Colonic mucosa (tissue), 4 donors: ENCODE measurements around the gene KANK2. TPM values are rescaled to one million over a fixed set of nuclear protein-coding genes. Genes with fewer than 3 reads are reported as not detected.
A peak's percentile ranks its signal among the peaks of the same experiment; 100 is the strongest.
"Not testable (repeated sequence)": the region's sequence is repeated elsewhere in the genome, so short reads cannot be mapped to it uniquely, and the experiment has no call there.

Experiments
- DNase-seq: peaks from one replicate; pipeline ENCODE4 v3.0.0-alpha.2; 2020
- H3K27ac ChIP-seq: fragments of 200-600 bp; one replicate; pipeline ENCODE4 v1.8.0; 2021
- H3K27me3 ChIP-seq: fragments of 200-600 bp; one replicate; pipeline ENCODE4 v1.8.0; 2021
- H3K36me3 ChIP-seq: fragments of 200-600 bp; one replicate; pipeline ENCODE4 v1.8.0; 2021
- H3K4me1 ChIP-seq: fragments of 200-600 bp; one replicate; pipeline ENCODE4 v1.8.0; 2021; ENCODE audit warnings: mild to moderate bottlenecking
- H3K4me3 ChIP-seq: fragments of 200-600 bp; one replicate; pipeline ENCODE4 v1.8.0; 2021
- H3K9ac ChIP-seq, 2 donors: one replicate each; pipeline ENCODE4 v1.7.0; 2013; ENCODE audit warnings: control low read depth in 2 of 2, low read depth in 2 of 2, low read length in 2 of 2
- H3K9me3 ChIP-seq: fragments of 200-600 bp; one replicate; pipeline ENCODE4 v1.8.0; 2021
- CTCF ChIP-seq: fragments of 200-600 bp; IDR thresholded peaks from one replicate; pipeline ENCODE4 v1.8.0; 2022; ENCODE audit warnings: antibody characterized with exemption, mild to moderate bottlenecking
- intact Hi-C: fragments of 100-400 bp; cut with DNase I; formaldehyde crosslinking; loops from one replicate; pipeline ENCODE4 v1.14.1; 2022
- total RNA-seq, 2 donors: library from RNA; stranded (reverse); fragmentation: NEBNext Ultra II Directional in 1 of 2; extraction: Animal tissue kit (Norgen Biotek cat#: 25700) in 1 of 2; gene quantifications; one replicate each; pipeline ENCODE4 v1.2.1, GENCODE V29; 2021
- donor health status: healthy.
- donor health status: DM: no; HTN: no; CAD: no.
- donor health status: DM: no; HTN: no; CAD: no.

Gene KANK2
- total RNA-seq, 2 donors from 2014 or later = 44.1 to 87.8 TPM

GRCh38 chr19:11190501-11190900, 6.8 kb downstream of the KANK2 start:
- intact Hi-C loops = no loop called here
- no peak overlapping the region for H3K4me3 ChIP-seq
- H3K4me1 ChIP-seq = no peaks in the 10 kb centered on the region
- no peak for DNase-seq
- H3K27ac ChIP-seq = peak overlapping the region; percentile 11
- no peaks in the 10 kb centered on the region for H3K27me3 ChIP-seq
- no peaks in the 10 kb centered on the region for H3K9me3 ChIP-seq
- H3K9ac ChIP-seq = no peak overlapping the region
- no peak for TF ChIP-seq CTCF
- no peaks in the 10 kb centered on the region for H3K36me3 ChIP-seq

- no peak for TF ChIP-seq CTCF
- H3K36me3 ChIP-seq = no peaks in the 10 kb centered on the region
- no peaks in the 10 kb centered on the region for H3K9me3 ChIP-seq
- H3K27me3 ChIP-seq = no peaks in the 10 kb centered on the region
- no peak for DNase-seq
- intact Hi-C loops = no loop called here
- H3K4me3 ChIP-seq = no peak overlapping the region
- H3K4me1 ChIP-seq = no peaks in the 10 kb centered on the region
- H3K9ac ChIP-seq = no peak overlapping the region
- no peak overlapping the region for H3K27ac ChIP-seq
Observed at GRCh38 chr19:11187441-11187840, 9.9 kb downstream of the KANK2 start.

- Histone ChIP-seq H3K9ac (no peak overlapping the region), H3K4me3 (no peak overlapping the region), H3K27ac (no peak overlapping the region), H3K27me3 (no peaks in the 10 kb centered on the region), H3K4me1 (peaks cover 7% of the 10 kb centered on the region), H3K9me3 (no peaks in the 10 kb centered on the region), H3K36me3 (no peaks in the 10 kb centered on the region)
- DNase-seq = no peak
- TF ChIP-seq CTCF = no peak
- intact Hi-C loops = no loop called here
Observed at GRCh38 chr19:11182994-11183393, 14.4 kb downstream of the KANK2 start.

- no peak for DNase-seq
- Histone ChIP-seq H3K9ac (no peak overlapping the region), H3K4me3 (no peak overlapping the region), H3K27ac (no peak overlapping the region), H3K9me3 (no peaks in the 10 kb centered on the region), H3K27me3 (no peaks in the 10 kb centered on the region), H3K36me3 (no peaks in the 10 kb centered on the region), H3K4me1 (peaks cover 7% of the 10 kb centered on the region)
- no peak for TF ChIP-seq CTCF
- intact Hi-C loops = no loop called here
Observed at GRCh38 chr19:11181488-11181887, 15.9 kb downstream of the KANK2 start.

GRCh38 chr19:11180975-11181374, 16.4 kb downstream of the KANK2 start:
- H3K4me1 ChIP-seq, H3K9me3 ChIP-seq, H3K27ac ChIP-seq, DNase-seq, H3K9ac ChIP-seq, H3K36me3 ChIP-seq, H3K4me3 ChIP-seq, H3K27me3 ChIP-seq, intact Hi-C loops: not testable (repeated sequence)

GRCh38 chr19:11180346-11180745, 17.0 kb downstream of the KANK2 start:
- H3K9me3 ChIP-seq = no peaks in the 10 kb centered on the region
- H3K27ac ChIP-seq = peak overlapping the region; percentile 47
- no peak for TF ChIP-seq CTCF
- H3K4me3 ChIP-seq = no peak overlapping the region
- no peaks in the 10 kb centered on the region for H3K27me3 ChIP-seq
- H3K4me1 ChIP-seq = peaks cover 7% of the 10 kb centered on the region
- DNase-seq = no peak
- H3K9ac ChIP-seq = peak overlapping the region in 1 of 2 donors; percentile 34
- intact Hi-C loops = no loop called here
- H3K36me3 ChIP-seq = no peaks in the 10 kb centered on the region
